ENCODE data around the gene CFAP70. TPM values are rescaled to one million over a fixed set of nuclear protein-coding genes. Genes with fewer than 3 reads are reported as not detected.

The CFAP70 gene
- total and polyA plus RNA-seq, 4 donors = 0.25 to 2.8 (median 1.7) TPM

GRCh38 chr10:73289958-73290357 is 68.7 kb downstream of the CFAP70 start:
- H3K9me3 ChIP-seq (ENCODE audit: control insufficient read depth, low read length) = no peaks in the 10 kb centered on the region
- 94 to 99% methylated on average over 1 of the region's 1 CpG for WGBS, 2 donors
- no peaks in the 10 kb centered on the region for H3K4me1 ChIP-seq (ENCODE audit: control insufficient read depth in 1 of 2, insufficient read depth in 2 of 2, low read length in 2 of 2)
- no peaks in the 10 kb centered on the region for H3K27me3 ChIP-seq (ENCODE audit: control insufficient read depth in 1 of 2, insufficient read depth in 2 of 2, low read length in 1 of 2)
- no peak for ATAC-seq (ENCODE audit: low FRiP score)
- no peaks in the 10 kb centered on the region for H3K36me3 ChIP-seq (ENCODE audit: control insufficient read depth in 1 of 2, insufficient read depth in 2 of 2, low read length in 1 of 2)
- no peak overlapping the region for H3K27ac ChIP-seq (ENCODE audit: low read depth in 1 of 2, low read length in 2 of 2)
- DNase-seq = no peak
- no peak overlapping the region for H3K4me3 ChIP-seq (ENCODE audit: low read length in 2 of 2)
- intact Hi-C loops (cut with DNase I) = no loop called here

GRCh38 chr10:73287441-73287840 is 71.2 kb downstream of the CFAP70 start:
- no peaks in the 10 kb centered on the region for H3K4me1 ChIP-seq (ENCODE audit: control insufficient read depth in 1 of 2, insufficient read depth in 2 of 2, low read length in 2 of 2)
- no peak overlapping the region for H3K27ac ChIP-seq (ENCODE audit: low read depth in 1 of 2, low read length in 2 of 2)
- WGBS, 2 donors = 85 to 92% methylated on average over 1 of the region's 1 CpG
- H3K9me3 ChIP-seq (ENCODE audit: control insufficient read depth, low read length) = no peaks in the 10 kb centered on the region
- ATAC-seq (ENCODE audit: low FRiP score) (no peak), DNase-seq (no peak)
- H3K4me3 ChIP-seq (ENCODE audit: low read length in 2 of 2) = no peak overlapping the region
- intact Hi-C loops (cut with DNase I) = no loop called here
- H3K36me3 ChIP-seq (ENCODE audit: control insufficient read depth in 1 of 2, insufficient read depth in 2 of 2, low read length in 1 of 2) = no peaks in the 10 kb centered on the region
- no peaks in the 10 kb centered on the region for H3K27me3 ChIP-seq (ENCODE audit: control insufficient read depth in 1 of 2, insufficient read depth in 2 of 2, low read length in 1 of 2)

GRCh38 chr10:73281097-73281496 is 77.6 kb downstream of the CFAP70 start:
- H3K27ac ChIP-seq (ENCODE audit: low read depth in 1 of 2, low read length in 2 of 2) = no peak overlapping the region
- no peaks in the 10 kb centered on the region for H3K4me1 ChIP-seq (ENCODE audit: control insufficient read depth in 1 of 2, insufficient read depth in 2 of 2, low read length in 2 of 2)
- intact Hi-C loops (cut with DNase I) = no loop called here
- H3K4me3 ChIP-seq (ENCODE audit: low read length in 2 of 2) = no peak overlapping the region
- H3K27me3 ChIP-seq (ENCODE audit: control insufficient read depth in 1 of 2, insufficient read depth in 2 of 2, low read length in 1 of 2) = no peaks in the 10 kb centered on the region
- WGBS, 2 donors = 88 to 90% methylated on average over 3 of the region's 3 CpGs
- H3K36me3 ChIP-seq (ENCODE audit: control insufficient read depth in 1 of 2, insufficient read depth in 2 of 2, low read length in 1 of 2) = no peaks in the 10 kb centered on the region
- ATAC-seq (ENCODE audit: low FRiP score) = no peak
- DNase-seq = no peak
- no peaks in the 10 kb centered on the region for H3K9me3 ChIP-seq (ENCODE audit: control insufficient read depth, low read length)

GRCh38 chr10:73264423-73264822 is 94.2 kb downstream of the CFAP70 start:
- Histone ChIP-seq H3K36me3 (ENCODE audit: control insufficient read depth in 1 of 2, insufficient read depth in 2 of 2, low read length in 1 of 2) (no peaks in the 10 kb centered on the region), H3K27ac (ENCODE audit: low read depth in 1 of 2, low read length in 2 of 2) (no peak overlapping the region), H3K9me3 (ENCODE audit: control insufficient read depth, low read length) (no peaks in the 10 kb centered on the region), H3K27me3 (ENCODE audit: control insufficient read depth in 1 of 2, insufficient read depth in 2 of 2, low read length in 1 of 2) (no peaks in the 10 kb centered on the region), H3K4me1 (ENCODE audit: control insufficient read depth in 1 of 2, insufficient read depth in 2 of 2, low read length in 2 of 2) (no peaks in the 10 kb centered on the region), H3K4me3 (ENCODE audit: low read length in 2 of 2) (no peak overlapping the region)
- ATAC-seq (ENCODE audit: low FRiP score) (no peak), DNase-seq (no peak)
- intact Hi-C loops (cut with DNase I) = no loop called here
- 88 to 89% methylated on average over 2 of the region's 2 CpGs for WGBS, 2 donors

GRCh38 chr10:73263693-73264347 is 94.8 kb downstream of the CFAP70 start:
- no peak overlapping the region for H3K27ac ChIP-seq (ENCODE audit: low read depth in 1 of 2, low read length in 2 of 2)
- DNase-seq (no peak), ATAC-seq (ENCODE audit: low FRiP score) (no peak)
- H3K27me3 ChIP-seq (ENCODE audit: control insufficient read depth in 1 of 2, insufficient read depth in 2 of 2, low read length in 1 of 2) = no peaks in the 10 kb centered on the region
- no peaks in the 10 kb centered on the region for H3K36me3 ChIP-seq (ENCODE audit: control insufficient read depth in 1 of 2, insufficient read depth in 2 of 2, low read length in 1 of 2)
- H3K4me1 ChIP-seq (ENCODE audit: control insufficient read depth in 1 of 2, insufficient read depth in 2 of 2, low read length in 2 of 2) = no peaks in the 10 kb centered on the region
- H3K4me3 ChIP-seq (ENCODE audit: low read length in 2 of 2) = no peak overlapping the region
- no peaks in the 10 kb centered on the region for H3K9me3 ChIP-seq (ENCODE audit: control insufficient read depth, low read length)
- 52 to 58% methylated on average over 1 of the region's 1 CpG for WGBS, 2 donors
- intact Hi-C loops (cut with DNase I) = no loop called here

GRCh38 chr10:73262880-73263555 is 95.6 kb downstream of the CFAP70 start:
- DNase-seq (no peak), ATAC-seq (ENCODE audit: low FRiP score) (no peak)
- intact Hi-C loops (cut with DNase I) = no loop called here
- H3K27me3 ChIP-seq (ENCODE audit: control insufficient read depth in 1 of 2, insufficient read depth in 2 of 2, low read length in 1 of 2) = no peaks in the 10 kb centered on the region
- no peaks in the 10 kb centered on the region for H3K9me3 ChIP-seq (ENCODE audit: control insufficient read depth, low read length)
- 65 to 69% methylated on average over 5 of the region's 5 CpGs for WGBS, 2 donors
- no peaks in the 10 kb centered on the region for H3K36me3 ChIP-seq (ENCODE audit: control insufficient read depth in 1 of 2, insufficient read depth in 2 of 2, low read length in 1 of 2)
- H3K4me1 ChIP-seq (ENCODE audit: control insufficient read depth in 1 of 2, insufficient read depth in 2 of 2, low read length in 2 of 2) = no peaks in the 10 kb centered on the region
- no peak overlapping the region for H3K27ac ChIP-seq (ENCODE audit: low read depth in 1 of 2, low read length in 2 of 2)
- no peak overlapping the region for H3K4me3 ChIP-seq (ENCODE audit: low read length in 2 of 2)

GRCh38 chr10:73262105-73262730 is 96.4 kb downstream of the CFAP70 start:
- WGBS, 2 donors = 65 to 70% methylated on average over 4 of the region's 4 CpGs
- intact Hi-C loops (cut with DNase I) = no loop called here

GRCh38 chr10:73261362-73261995 is 97.2 kb downstream of the CFAP70 start:
- no peaks in the 10 kb centered on the region for H3K27me3 ChIP-seq (ENCODE audit: control insufficient read depth in 1 of 2, insufficient read depth in 2 of 2, low read length in 1 of 2)
- H3K4me3 ChIP-seq (ENCODE audit: low read length in 2 of 2) = no peak overlapping the region
- intact Hi-C loops (cut with DNase I) = no loop called here
- WGBS, 2 donors = 82 to 96% methylated on average over 9 of the region's 9 CpGs
- no peaks in the 10 kb centered on the region for H3K36me3 ChIP-seq (ENCODE audit: control insufficient read depth in 1 of 2, insufficient read depth in 2 of 2, low read length in 1 of 2)
- H3K4me1 ChIP-seq (ENCODE audit: control insufficient read depth in 1 of 2, insufficient read depth in 2 of 2, low read length in 2 of 2) = no peaks in the 10 kb centered on the region
- DNase-seq = no peak
- no peaks in the 10 kb centered on the region for H3K9me3 ChIP-seq (ENCODE audit: control insufficient read depth, low read length)
- no peak overlapping the region for H3K27ac ChIP-seq (ENCODE audit: low read depth in 1 of 2, low read length in 2 of 2)
- ATAC-seq (ENCODE audit: low FRiP score) = no peak

More at GRCh38 chr10:73262105-73262730, 96.4 kb downstream of the CFAP70 start:
- H3K27ac ChIP-seq (ENCODE audit: low read depth in 1 of 2, low read length in 2 of 2) = no peak overlapping the region
- ATAC-seq (ENCODE audit: low FRiP score) = no peak
- H3K36me3 ChIP-seq (ENCODE audit: control insufficient read depth in 1 of 2, insufficient read depth in 2 of 2, low read length in 1 of 2) = no peaks in the 10 kb centered on the region
- no peaks in the 10 kb centered on the region for H3K27me3 ChIP-seq (ENCODE audit: control insufficient read depth in 1 of 2, insufficient read depth in 2 of 2, low read length in 1 of 2)
- H3K9me3 ChIP-seq (ENCODE audit: control insufficient read depth, low read length) = no peaks in the 10 kb centered on the region
- no peaks in the 10 kb centered on the region for H3K4me1 ChIP-seq (ENCODE audit: control insufficient read depth in 1 of 2, insufficient read depth in 2 of 2, low read length in 2 of 2)
- DNase-seq = no peak
- H3K4me3 ChIP-seq (ENCODE audit: low read length in 2 of 2) = no peak overlapping the region
